PC-3 (cell line): ENCODE measurements around the gene AMZ2.

ENCODE experiments used
- CTCF ChIP-seq: fragments of 300-600 bp; sonication (generic); conservative IDR thresholded peaks from 2 replicates; pipeline ENCODE4 v1.5.1; 2017; ENCODE audit warnings: antibody characterized with exemption, low read depth, mild to moderate bottlenecking, low read length
- EZH2 ChIP-seq: fragments of 300-600 bp; sonication (generic); IDR thresholded peaks from one replicate; pipeline ENCODE4 v1.6.1; 2017; ENCODE audit warnings: antibody characterized with exemption, mild to moderate bottlenecking, low read length; ENCODE audit not compliant: unreplicated experiment

GRCh38 chr17:68289473-68289872, 41.6 kb downstream of the AMZ2 start:
- TF ChIP-seq CTCF, result no peak
- no peak for TF ChIP-seq EZH2
